Measurements from ENCODE around the gene ANO9.

GRCh38 chr11:452916-453527, 11.2 kb upstream of the ANO9 start:
- no peak for TF ChIP-seq POLR2A (IDR thresholded peaks at IDR 0.05)
- TF ChIP-seq, protein P1, sequence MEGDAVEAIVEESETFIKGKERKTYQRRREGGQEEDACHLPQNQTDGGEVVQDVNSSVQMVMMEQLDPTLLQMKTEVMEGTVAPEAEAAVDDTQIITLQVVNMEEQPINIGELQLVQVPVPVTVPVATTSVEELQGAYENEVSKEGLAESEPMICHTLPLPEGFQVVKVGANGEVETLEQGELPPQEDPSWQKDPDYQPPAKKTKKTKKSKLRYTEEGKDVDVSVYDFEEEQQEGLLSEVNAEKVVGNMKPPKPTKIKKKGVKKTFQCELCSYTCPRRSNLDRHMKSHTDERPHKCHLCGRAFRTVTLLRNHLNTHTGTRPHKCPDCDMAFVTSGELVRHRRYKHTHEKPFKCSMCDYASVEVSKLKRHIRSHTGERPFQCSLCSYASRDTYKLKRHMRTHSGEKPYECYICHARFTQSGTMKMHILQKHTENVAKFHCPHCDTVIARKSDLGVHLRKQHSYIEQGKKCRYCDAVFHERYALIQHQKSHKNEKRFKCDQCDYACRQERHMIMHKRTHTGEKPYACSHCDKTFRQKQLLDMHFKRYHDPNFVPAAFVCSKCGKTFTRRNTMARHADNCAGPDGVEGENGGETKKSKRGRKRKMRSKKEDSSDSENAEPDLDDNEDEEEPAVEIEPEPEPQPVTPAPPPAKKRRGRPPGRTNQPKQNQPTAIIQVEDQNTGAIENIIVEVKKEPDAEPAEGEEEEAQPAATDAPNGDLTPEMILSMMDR (IDR thresholded peaks at IDR 0.05), result no peak
- TF ChIP-seq EP300 (IDR thresholded peaks at IDR 0.05), result no peak
